Caki2 (cell line): ENCODE measurements around the gene PROCR. TPM values are rescaled to one million over a fixed set of nuclear protein-coding genes. Genes with fewer than 3 reads are reported as not detected.
"Not testable (repeated sequence)": the region's sequence is repeated elsewhere in the genome, so short reads cannot be mapped to it uniquely, and the experiment has no call there.

Experiments used
- DNase-seq: peaks from one replicate; pipeline ENCODE4 v3.0.0-alpha.2; 2015; ENCODE audit warnings: low read depth
- in situ Hi-C: cut with HindIII; loops from 2 replicates; pipeline ENCODE4 v1.10.0; 2016; ENCODE audit warnings: low sequenced_read_pairs, low pct_unique_long_range_greater_than_20kb, mixed read lengths
- total RNA-seq: library from RNA; depleted of rRNA; stranded (reverse); fragments of >200 nt; shearing (Covaris generic); gene quantifications from 2 replicates; pipeline ENCODE4 v1.2.3, GENCODE V29; 2014; ENCODE audit warnings: low replicate concordance; rRNA removed

The PROCR gene
- total RNA-seq: 30.9 and 56.1 TPM in 2 replicates

- in situ Hi-C loops: no loop called here
- peak; percentile 97 for DNase-seq
Observed at GRCh38 chr20:35171753-35172433, at the start of gene PROCR. Gene PROCR, plus strand, starts transcription at chr20:35172072. Its CDS starts 83 bp downstream, at chr20:35172155.

DNA sequence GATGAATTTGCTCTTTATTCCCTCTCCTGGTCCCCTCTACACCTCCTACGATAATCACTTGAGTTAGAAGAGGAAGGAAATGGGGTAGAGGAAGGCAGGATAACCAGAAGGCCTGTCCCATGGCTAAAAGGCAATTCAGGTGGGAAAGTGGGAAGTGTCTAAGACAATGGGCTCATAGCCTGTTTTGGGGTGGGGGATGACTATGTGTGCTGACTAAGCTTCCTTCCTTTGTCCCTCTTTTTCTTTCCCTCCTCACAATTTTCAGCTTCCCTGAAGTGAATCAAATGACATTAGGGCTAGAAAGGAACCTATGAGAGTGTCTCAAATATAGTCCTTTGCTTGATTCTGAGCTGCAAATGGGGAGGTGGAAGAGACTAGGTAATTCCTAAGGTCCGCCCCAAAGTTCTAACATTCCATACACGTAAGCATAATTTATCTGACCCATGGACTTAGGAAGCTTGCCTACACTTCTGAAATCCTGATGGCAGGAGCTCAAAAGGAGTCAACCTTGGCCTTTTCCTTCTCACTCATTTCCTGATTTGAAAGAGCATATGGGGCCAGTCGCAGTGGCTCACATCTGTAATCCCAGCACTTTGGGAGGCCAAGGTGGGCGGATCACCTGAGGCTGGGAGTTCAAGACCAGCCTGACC lies 49.0 kb upstream of the PROCR start:
- no peak for DNase-seq
- in situ Hi-C loops: no loop called here

DNA sequence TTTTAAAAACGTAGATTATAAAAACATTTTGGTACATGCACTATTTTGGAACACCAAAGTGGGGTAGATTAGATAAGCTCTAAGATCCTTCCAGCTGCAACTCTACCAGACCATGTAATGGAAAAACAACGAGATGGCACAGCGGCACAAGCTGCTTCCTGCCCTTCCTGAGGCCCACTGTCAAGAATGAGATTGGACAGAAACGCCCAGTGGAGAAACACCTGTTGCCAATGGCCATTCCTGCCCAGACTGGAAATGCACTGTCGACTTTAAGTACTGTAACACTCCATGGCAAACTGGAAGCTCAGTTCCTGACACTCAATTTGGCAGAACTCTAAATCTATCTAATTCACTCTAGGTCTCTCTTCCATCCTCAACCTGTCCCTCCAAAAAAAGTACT lies 46.1 kb upstream of the PROCR start:
- DNase-seq: no peak
- in situ Hi-C loops: no loop called here

DNA sequence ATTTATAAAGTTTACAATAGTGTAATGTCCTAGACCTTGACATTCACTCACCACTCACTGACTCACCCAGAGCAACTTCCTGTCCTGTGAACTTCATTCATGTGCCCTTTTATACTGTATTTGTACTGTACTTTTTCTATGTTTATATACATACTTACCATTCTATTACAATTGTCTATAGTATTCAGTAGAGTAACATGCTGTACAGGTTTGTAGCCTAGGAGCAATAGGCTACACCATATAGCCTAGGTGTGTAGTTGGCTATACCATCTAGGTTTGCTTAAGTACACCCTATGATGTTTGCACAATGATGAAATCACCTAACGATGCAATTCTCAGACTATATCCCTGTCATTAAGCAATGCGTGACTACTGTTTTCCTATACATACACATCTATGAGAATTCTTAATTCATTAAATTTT lies 42.2 kb upstream of the PROCR start:
- DNase-seq: no peak
- in situ Hi-C loops: no loop called here

GRCh38 chr20:35131934-35132333 lies 39.9 kb upstream of the PROCR start:
- no peak for DNase-seq
- in situ Hi-C loops: no loop called here

- DNase-seq: no peak
Observed at GRCh38 chr20:35133031-35133430, 38.8 kb upstream of the PROCR start.

GRCh38 chr20:35133735-35134134 lies 38.1 kb upstream of the PROCR start:
- in situ Hi-C loops: no loop called here

More at GRCh38 chr20:35133031-35133430, 38.8 kb upstream of the PROCR start:
- in situ Hi-C loops: no loop called here

DNA sequence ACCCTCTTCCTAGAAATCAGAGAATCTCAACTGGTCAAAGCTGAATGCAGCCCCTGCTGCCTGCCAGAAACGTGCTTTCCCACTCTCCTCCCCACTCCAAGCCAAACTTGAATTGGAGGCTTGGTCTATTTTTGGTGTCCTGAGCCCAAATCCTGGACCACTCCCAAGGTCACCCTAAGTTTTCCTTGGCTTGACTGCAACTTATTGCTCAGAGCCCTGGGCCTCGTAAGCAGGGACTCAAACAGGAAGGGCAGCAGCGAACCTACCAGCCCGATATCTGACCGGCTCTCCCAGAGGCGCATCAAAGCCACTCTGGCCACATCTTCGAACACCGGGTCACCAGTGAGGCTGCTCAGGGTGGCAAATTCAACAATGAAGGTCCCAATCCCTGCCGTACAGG lies 37.4 kb upstream of the PROCR start:
- in situ Hi-C loops: no loop called here
- no peak for DNase-seq

More at GRCh38 chr20:35133735-35134134, 38.1 kb upstream of the PROCR start:
- DNase-seq: no peak

- in situ Hi-C loops: no loop called here
- DNase-seq: no peak
Observed at GRCh38 chr20:35134880-35135279, 37.0 kb upstream of the PROCR start.

GRCh38 chr20:35135867-35136586 lies 35.8 kb upstream of the PROCR start:
- DNase-seq: no peak
- in situ Hi-C loops: no loop called here

GRCh38 chr20:35144694-35145093 lies 27.2 kb upstream of the PROCR start:
- no peak for DNase-seq
- in situ Hi-C loops: no loop called here

DNA sequence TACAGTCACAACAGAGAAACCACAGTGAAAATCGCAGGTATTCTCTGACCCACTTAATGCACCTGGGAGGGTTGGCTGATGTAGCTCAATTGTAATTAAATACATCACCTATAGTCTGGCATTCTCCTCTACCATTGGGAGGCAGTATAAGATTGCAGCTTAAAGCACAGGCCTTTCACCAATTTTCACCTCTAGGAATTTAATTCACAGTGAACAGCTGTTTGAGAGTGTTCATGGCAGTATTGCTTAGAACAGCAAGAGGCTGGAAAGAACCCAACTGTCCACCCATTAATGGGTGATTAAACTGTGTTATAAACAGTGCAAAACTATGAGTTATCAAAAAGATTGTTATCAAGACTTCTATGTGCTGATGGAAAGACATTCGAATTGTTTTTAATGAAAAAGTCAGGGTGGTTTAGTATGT lies 26.7 kb upstream of the PROCR start:
- in situ Hi-C loops: no loop called here
- peak; percentile 53 for DNase-seq

DNA sequence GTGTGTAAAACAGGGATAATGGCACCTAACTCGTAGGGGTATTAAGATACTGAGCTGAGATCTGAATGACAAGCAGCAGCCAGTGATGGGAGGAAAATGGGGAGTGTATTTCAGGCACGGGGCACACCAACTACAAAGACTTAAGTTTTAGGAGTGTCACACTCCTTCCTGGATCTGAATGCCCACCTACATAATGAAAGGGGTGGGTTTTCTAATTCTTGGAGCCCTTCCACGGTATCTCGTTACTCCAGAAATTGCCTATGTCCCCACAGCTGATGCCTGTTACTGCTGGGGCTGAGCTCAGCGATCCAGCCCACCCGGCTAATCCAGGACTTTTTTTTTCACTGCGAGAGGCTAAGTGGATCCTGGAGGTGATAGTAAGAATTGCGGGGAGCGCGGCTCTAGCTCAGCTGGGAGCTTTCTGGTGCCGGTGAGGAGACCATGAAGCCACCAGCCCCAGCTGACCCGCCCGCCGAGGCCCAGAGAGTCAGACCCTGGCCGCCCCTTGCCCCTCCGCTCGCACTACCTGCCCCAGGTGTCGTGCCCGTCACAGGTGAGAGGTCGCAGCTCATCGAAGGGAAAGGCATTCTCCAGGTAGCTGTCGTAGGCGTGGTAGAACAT lies 25.5 kb upstream of the PROCR start:
- no peak for DNase-seq
- in situ Hi-C loops: no loop called here

GRCh38 chr20:35146920-35147574 lies 24.8 kb upstream of the PROCR start, which contains the start of gene EDEM2:
Gene EDEM2, minus strand, starts transcription at chr20:35147336. Its CDS starts 78 bp downstream, at chr20:35147258.
- in situ Hi-C loops: no loop called here

GRCh38 chr20:35147575-35148071 lies 24.2 kb upstream of the PROCR start:
- in situ Hi-C loops, DNase-seq: not testable (repeated sequence)

More at GRCh38 chr20:35146920-35147574, 24.8 kb upstream of the PROCR start, which contains the start of gene EDEM2:
- DNase-seq: peak; percentile 89

- in situ Hi-C loops: no loop called here
- DNase-seq: no peak
Observed at GRCh38 chr20:35150846-35151579, 20.9 kb upstream of the PROCR start.

- DNase-seq: no peak
- in situ Hi-C loops: no loop called here
Observed at GRCh38 chr20:35151736-35152135, 20.1 kb upstream of the PROCR start.
